Spleen (tissue), 11 donors: ENCODE data around the gene DOCK6. TPM values are rescaled to one million over a fixed set of nuclear protein-coding genes. Genes with fewer than 3 reads are reported as not detected.

Experiments
- DNase-seq: peaks from one replicate; pipeline ENCODE4 v3.0.0-alpha.2; 2020
- H3K27ac ChIP-seq, 8 donors: fragments of 200-600 bp; sonication (generic) in 7 of 8; 1 replicate in 4 of 8; 2 replicates in 4 of 8; pipeline versions ENCODE4 v1.5.0 to v1.8.0; 2016 to 2021; ENCODE audit warnings: inconsistent platforms in 4 of 8, mild to moderate bottlenecking in 4 of 8, moderate library complexity in 1 of 8
- H3K27me3 ChIP-seq, 7 donors: fragments of 200-600 bp; sonication (generic) in 6 of 7; replicated peaks in 1 of 7; 1 replicate in 4 of 7; 2 replicates in 3 of 7; pipeline versions ENCODE4 v1.5.0 to v1.8.0; 2016 to 2021; ENCODE audit warnings: inconsistent platforms in 3 of 7, mild to moderate bottlenecking in 1 of 7
- H3K36me3 ChIP-seq, 6 donors: fragments of 200-600 bp; sonication (generic) in 5 of 6; 1 replicate in 4 of 6; 2 replicates in 2 of 6; pipeline versions ENCODE4 v1.5.0 to v1.8.0; 2016 to 2021; ENCODE audit warnings: inconsistent platforms in 2 of 6
- H3K4me1 ChIP-seq, 6 donors: fragments of 200-600 bp; sonication (generic) in 5 of 6; 1 replicate in 3 of 6; 2 replicates in 3 of 6; pipeline versions ENCODE4 v1.5.0 to v1.8.0; 2016 to 2021; ENCODE audit warnings: inconsistent platforms in 3 of 6
- H3K4me3 ChIP-seq, 8 donors: fragments of 200-600 bp; sonication (generic) in 7 of 8; 1 replicate in 4 of 8; 2 replicates in 4 of 8; pipeline versions ENCODE4 v1.5.0 to v1.8.0; 2016 to 2021; ENCODE audit warnings: inconsistent platforms in 4 of 8, mild to moderate bottlenecking in 4 of 8, moderate library complexity in 2 of 8
- H3K9me3 ChIP-seq, 8 donors: fragments of 200-600 bp; sonication (generic) in 7 of 8; 1 replicate in 4 of 8; 2 replicates in 4 of 8; pipeline versions ENCODE4 v1.5.0 to v1.8.0; 2016 to 2021; ENCODE audit warnings: inconsistent platforms in 4 of 8
- CTCF ChIP-seq, 11 experiments: fragments of 200-600 bp in 7 of 11; fragments of 450-650 bp in 4 of 11; sonication (generic) in 4 of 11; IDR thresholded peaks in 8 of 11; conservative IDR thresholded peaks in 3 of 11; 1 replicate in 7 of 11; 2 replicates in 4 of 11; pipeline versions ENCODE4 v1.4.0 to v1.8.0; 2016 to 2021; ENCODE audit warnings: antibody characterized with exemption in 11 of 11, inconsistent platforms in 4 of 11, mild to moderate bottlenecking in 1 of 11
- POLR2A ChIP-seq, 3 donors: fragments of 450-650 bp; IDR thresholded peaks; one replicate each; pipeline ENCODE4 v1.5.1; 2017; ENCODE audit warnings: antibody characterized with exemption in 3 of 3, mild to moderate bottlenecking in 1 of 3
- POLR2AphosphoS5 ChIP-seq, 3 donors: sonication (generic); formaldehyde crosslinking; IDR thresholded peaks; one replicate each; pipeline ENCODE4 v1.5.1; 2017; ENCODE audit warnings: antibody characterized with exemption in 3 of 3
- WGBS, 5 donors: extraction: QIAGEN DNeasy Blood & Tissue Kit in 3 of 5; methylation state at CpG; one replicate each; pipeline versions ENCODE4 v1.1.5 to v1.1.7; 2013 to 2018; 5-methylcytosine and 5-hydroxymethylcytosine counted together
- intact Hi-C: fragments of 100-400 bp; cut with DNase I; formaldehyde crosslinking; loops from one replicate; pipeline ENCODE4 v1.15.0; 2023; ENCODE audit warnings: low total_unique reads
- polyA plus RNA-seq, 3 donors: library from polyadenylated mRNA; stranded (reverse); fragments of 200-250 nt; gene quantifications; one replicate each; pipeline ENCODE4 v1.2.1, GENCODE V29; 2013
- total RNA-seq, 7 donors: library from RNA; depleted of rRNA in 3 of 7; stranded (reverse); fragments of >200 nt in 3 of 7; fragmentation: NEBNext Ultra II Directional in 4 of 7; extraction: Animal tissue kit (Norgen Biotek cat#: 25700) in 4 of 7; gene quantifications; one replicate each; pipeline versions ENCODE4 v1.1.0 to v1.2.1, GENCODE V29; 2016 to 2021
- donor health status: healthy with polysubstance abuse.
- donor health status: DM: no; HTN: no; CAD: no; lungs with moderate emphysema.
- donor health status: DM: no; HTN: no; CAD: no.
- donor health status: Bipolar disorder and iron deficiency.
- donor health status: healthy.
- donor health status: DM: no; HTN: no; CAD: no.
- donor health status: DM: yes; HTN: yes; CAD: no.

DOCK6 gene
- total and polyA plus RNA-seq, 10 donors: 12.5 to 105 (median 47.7) TPM

GRCh38 chr19:11196406-11197287, 65.7 kb downstream of the DOCK6 start:
- intact Hi-C loops: no loop called here
- Histone ChIP-seq H3K4me1 (peaks cover 12 to 72% (median 39%) of the 10 kb centered on the region in 6 donors), H3K36me3 (peaks cover 0 to 50% (median 2%) of the 10 kb centered on the region in 6 donors), H3K27ac (peak overlapping the region in 7 of 8 donors; percentile 22 to 87 (median 82)), H3K27me3 (peaks cover 0 to 28% (median 4%) of the 10 kb centered on the region in 7 donors), H3K9me3 (peaks cover 0 to 5% (median 0%) of the 10 kb centered on the region in 8 donors), H3K4me3 (peak overlapping the region; percentile 64 to 91 (median 70))
- TF ChIP-seq POLR2A (IDR thresholded peaks at IDR 0.05) (no peak), CTCF (IDR thresholded peaks at IDR 0.05 in 8 of 11, conservative IDR thresholded peaks at IDR 0.05 in 3 of 11) (no peak), POLR2AphosphoS5 (IDR thresholded peaks at IDR 0.05) (no peak)
- DNase-seq: peak; percentile 79
- 12 to 16% (median 13%) methylated on average over 42 to 47 of the region's 47 CpGs for WGBS, 5 donors

DNA sequence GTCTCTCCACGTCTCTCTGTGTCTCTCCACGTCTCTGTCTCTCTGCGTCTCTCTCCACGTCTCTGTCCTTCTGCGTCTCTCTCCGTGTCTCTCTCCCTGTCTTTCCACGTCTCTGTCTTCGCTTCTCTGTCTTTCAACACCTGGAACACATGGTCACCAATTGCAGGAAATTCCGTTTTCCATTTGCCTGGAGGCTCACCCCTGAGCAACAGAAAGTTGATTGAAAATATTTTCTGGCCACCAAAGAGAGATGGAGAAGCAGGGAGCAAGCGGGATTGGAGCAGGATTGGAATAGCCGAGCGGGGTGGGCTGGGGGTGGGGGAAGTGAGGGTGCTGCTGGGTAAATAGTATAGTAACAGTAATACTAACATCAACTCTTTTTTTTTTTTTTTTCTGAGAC, 66.6 kb downstream of the DOCK6 start:
- intact Hi-C loops: no loop called here
- WGBS, 5 donors: 67 to 81% (median 78%) methylated on average over 12 of the region's 12 CpGs
- peak overlapping the region in 6 of 8 donors; percentile 26 to 85 (median 70) for H3K27ac ChIP-seq
- H3K4me1 ChIP-seq: peaks cover 12 to 81% (median 45%) of the 10 kb centered on the region in 6 donors
- DNase-seq: no peak
- H3K9me3 ChIP-seq: peaks cover 0 to 5% (median 0%) of the 10 kb centered on the region in 8 donors
- H3K27me3 ChIP-seq: peaks cover 0 to 28% (median 4%) of the 10 kb centered on the region in 7 donors
- H3K36me3 ChIP-seq: peaks cover 0 to 44% (median under 1%) of the 10 kb centered on the region in 6 donors
- H3K4me3 ChIP-seq: peak overlapping the region in 6 of 8 donors; percentile 22 to 91 (median 74)
- TF ChIP-seq POLR2AphosphoS5 (IDR thresholded peaks at IDR 0.05): no peak
- no peak for TF ChIP-seq CTCF (IDR thresholded peaks at IDR 0.05 in 8 of 11, conservative IDR thresholded peaks at IDR 0.05 in 3 of 11)
- TF ChIP-seq POLR2A (IDR thresholded peaks at IDR 0.05): no peak

DNA sequence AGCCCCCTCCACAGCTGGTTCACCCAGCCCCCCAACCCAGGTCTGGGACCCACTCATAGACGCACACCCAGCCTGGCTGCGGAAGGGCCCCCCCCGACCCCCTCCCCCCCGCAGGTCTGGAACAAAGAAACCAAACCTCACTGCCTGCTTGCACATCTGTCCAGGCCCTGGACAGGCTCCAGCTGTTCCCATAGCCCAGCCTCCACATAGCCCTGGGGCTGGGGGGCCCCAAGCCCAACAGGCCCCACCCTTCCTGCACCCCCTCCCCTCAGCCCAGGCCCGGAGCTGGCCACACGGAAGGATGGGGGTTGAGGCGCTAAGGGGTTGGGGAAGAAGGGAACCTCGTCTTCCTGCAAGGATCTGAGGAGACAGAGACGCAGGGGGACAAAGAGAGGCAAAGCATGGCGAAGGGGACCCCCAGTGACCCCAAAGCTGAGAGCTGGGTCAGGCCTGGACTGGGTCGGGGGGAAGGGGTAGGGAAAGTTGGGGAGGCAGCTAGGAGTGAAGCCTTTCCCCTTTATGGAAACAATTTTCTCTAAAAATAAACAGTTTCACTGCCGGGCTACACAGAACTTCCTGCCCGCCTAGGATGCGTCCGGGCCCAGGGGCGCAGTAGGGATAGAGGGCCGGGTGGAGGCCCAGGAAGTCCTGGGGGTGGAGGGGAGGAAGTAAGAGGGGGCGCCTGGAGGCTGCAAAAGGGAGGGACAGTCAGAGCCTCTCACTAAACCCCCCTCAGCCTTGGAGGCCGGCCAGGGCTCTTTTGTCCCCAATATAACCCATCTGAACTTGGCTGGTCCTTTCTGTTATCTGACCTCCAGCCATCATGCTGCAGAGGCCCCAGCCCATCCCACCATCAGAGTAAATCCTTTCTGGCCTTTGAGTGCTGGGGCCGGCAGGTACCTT, 67.4 kb downstream of the DOCK6 start:
- Histone ChIP-seq H3K4me3 (peak overlapping the region in 7 of 8 donors; percentile 9 to 91 (median 71)), H3K9me3 (peaks cover 0 to 5% (median 0%) of the 10 kb centered on the region in 8 donors), H3K4me1 (peaks cover 12 to 89% (median 48%) of the 10 kb centered on the region in 6 donors), H3K27me3 (peaks cover 0 to 28% (median 4%) of the 10 kb centered on the region in 7 donors), H3K27ac (peak overlapping the region in 6 of 8 donors; percentile 26 to 85 (median 60)), H3K36me3 (peaks cover 0 to 40% (median 0%) of the 10 kb centered on the region in 6 donors)
- no peak for TF ChIP-seq CTCF (IDR thresholded peaks at IDR 0.05 in 8 of 11, conservative IDR thresholded peaks at IDR 0.05 in 3 of 11)
- TF ChIP-seq POLR2AphosphoS5 (IDR thresholded peaks at IDR 0.05): peak in 1 of 3 donors; percentile 9
- TF ChIP-seq POLR2A (IDR thresholded peaks at IDR 0.05): no peak
- 17 to 23% (median 20%) methylated on average over 15 to 20 of the region's 20 CpGs for WGBS, 5 donors
- no peak for DNase-seq
- intact Hi-C loops: no loop called here
